COR-L47 (cell line): ENCODE data around the gene MED1.
"Not testable (repeated sequence)": the region's sequence is repeated elsewhere in the genome, so short reads cannot be mapped to it uniquely, and the experiment has no call there.

Source experiments
- DNase-seq: peaks from one replicate; lab custom pipeline; 2025; lab: John Stamatoyannopoulos, UW

The MED1 gene

GRCh38 chr17:39450847-39451581 is at the start of gene MED1:
MED1 (minus strand) TSS chr17:39451263; CDS start chr17:39451062, 201 bp downstream.
- DNase-seq, result peak; percentile 99

GRCh38 chr17:39496921-39497320 is 45.9 kb upstream of the MED1 start:
- DNase-seq, result not testable (repeated sequence)

- DNase-seq, result no peak
These were observed 36.9 kb upstream of the MED1 start for GRCh38 chr17:39487946-39488345.

GRCh38 chr17:39487490-39487889 is 36.4 kb upstream of the MED1 start:
- DNase-seq, result not testable (repeated sequence)

- DNase-seq, result no peak
These were observed 35.2 kb upstream of the MED1 start for GRCh38 chr17:39486242-39486641.

GRCh38 chr17:39485555-39485954 is 34.5 kb upstream of the MED1 start:
- no peak for DNase-seq

GRCh38 chr17:39484178-39484577 is 33.1 kb upstream of the MED1 start:
- DNase-seq, result no peak

- no peak for DNase-seq
These were observed 32.4 kb upstream of the MED1 start for GRCh38 chr17:39483506-39483905.

- not testable (repeated sequence) for DNase-seq
These were observed 28.6 kb upstream of the MED1 start for GRCh38 chr17:39479631-39480030.

- no peak for DNase-seq
These were observed 22.2 kb upstream of the MED1 start for GRCh38 chr17:39473310-39473709.

GRCh38 chr17:39468610-39469009 is 17.5 kb upstream of the MED1 start:
- DNase-seq, result not testable (repeated sequence)

- not testable (repeated sequence) for DNase-seq
These were observed 13.6 kb upstream of the MED1 start for GRCh38 chr17:39464639-39465181.

GRCh38 chr17:39462631-39463375 is 11.7 kb upstream of the MED1 start:
- no peak for DNase-seq

- DNase-seq, result no peak
These were observed 11.0 kb upstream of the MED1 start for GRCh38 chr17:39461926-39462569.

GRCh38 chr17:39461113-39461925 is 10.3 kb upstream of the MED1 start, which contains the start of gene CDK12:
CDK12 (plus strand) TSS chr17:39461486; CDS start chr17:39462072, 586 bp downstream.
- DNase-seq, result peak; percentile 99

GRCh38 chr17:39455919-39456318 is 4.9 kb upstream of the MED1 start:
- no peak for DNase-seq

- no peak for DNase-seq
These were observed 1.0 kb downstream of the MED1 start for GRCh38 chr17:39450051-39450450.

GRCh38 chr17:39447561-39447960 is 3.5 kb downstream of the MED1 start:
- no peak for DNase-seq

- no peak for DNase-seq
These were observed 7.7 kb downstream of the MED1 start for GRCh38 chr17:39443326-39443725.

GRCh38 chr17:39439868-39440267 is 11.2 kb downstream of the MED1 start:
- DNase-seq, result not testable (repeated sequence)

GRCh38 chr17:39429600-39429999 is 21.5 kb downstream of the MED1 start:
- DNase-seq, result no peak

- DNase-seq, result no peak
These were observed 34.9 kb downstream of the MED1 start for GRCh38 chr17:39416141-39416540.
